Astrocyte (in vitro differentiated cells and primary cell): ENCODE data around the gene GADD45GIP1. TPM values are rescaled to one million over a fixed set of nuclear protein-coding genes. Genes with fewer than 3 reads are reported as not detected.
"Not testable (repeated sequence)": the region's sequence is repeated elsewhere in the genome, so short reads cannot be mapped to it uniquely, and the experiment has no call there.

Source experiments
- DNase-seq: peaks from one replicate; pipeline ENCODE4 v3.0.0-alpha.2; 2010; ENCODE audit warnings: low read depth
- FAIRE-seq: peaks from 2 replicates; lab custom pipeline; 2011; peaks lifted over from hg19 to GRCh38; lab: Jason Lieb, UNC
- H2AFZ ChIP-seq: 2 replicates; pipeline ENCODE4 v1.6.0; 2012; ENCODE audit warnings: low read depth, low read length, inconsistent platforms
- H3K27ac ChIP-seq: 2 replicates; pipeline ENCODE4 v1.5.1; 2011; ENCODE audit warnings: low read depth, low read length, inconsistent platforms
- H3K27me3 ChIP-seq: 2 replicates; pipeline ENCODE4 v1.6.0; 2011; ENCODE audit warnings: low read length, inconsistent platforms; ENCODE audit not compliant: insufficient read depth
- H3K36me3 ChIP-seq: 2 replicates; pipeline ENCODE4 v1.5.1; 2011; ENCODE audit warnings: low read length, inconsistent platforms; ENCODE audit not compliant: insufficient read depth
- H3K4me1 ChIP-seq: 2 replicates; pipeline ENCODE4 v1.5.1; 2011; ENCODE audit warnings: low read length, inconsistent platforms; ENCODE audit not compliant: insufficient read depth
- H3K4me2 ChIP-seq: 2 replicates; pipeline ENCODE4 v1.6.0; 2012; ENCODE audit warnings: low read length, inconsistent platforms
- H3K4me3 ChIP-seq: 2 replicates; pipeline ENCODE4 v1.5.1; 2011; ENCODE audit warnings: low read depth, mild to moderate bottlenecking, low read length, inconsistent platforms; ENCODE audit not compliant: insufficient read depth
- H3K79me2 ChIP-seq: 2 replicates; pipeline ENCODE4 v1.6.0; 2012; ENCODE audit warnings: mild to moderate bottlenecking, low read length, inconsistent platforms; ENCODE audit not compliant: insufficient read depth
- H3K9ac ChIP-seq: 2 replicates; pipeline ENCODE4 v1.6.0; 2012; ENCODE audit warnings: mild to moderate bottlenecking, low read length, inconsistent platforms
- H3K9me3 ChIP-seq: 2 replicates; pipeline ENCODE4 v1.5.1; 2012; ENCODE audit warnings: low read depth, mild to moderate bottlenecking, low read length, inconsistent platforms; ENCODE audit not compliant: insufficient read depth
- H4K20me1 ChIP-seq: 2 replicates; pipeline ENCODE4 v1.6.0; 2012; ENCODE audit warnings: low read length, inconsistent platforms; ENCODE audit not compliant: insufficient read depth
- H3K27ac Mint-ChIP-seq: one replicate; pipeline ENCODE4 v1.8.0; 2021; ENCODE audit warnings: mild to moderate bottlenecking, mixed read lengths; ENCODE audit not compliant: unreplicated experiment
- H3K27me3 Mint-ChIP-seq: one replicate; pipeline ENCODE4 v1.8.0; 2021; ENCODE audit warnings: low read depth, mixed read lengths; ENCODE audit not compliant: unreplicated experiment
- H3K36me3 Mint-ChIP-seq: one replicate; pipeline ENCODE4 v1.8.0; 2021; ENCODE audit warnings: low read depth, mixed read lengths; ENCODE audit not compliant: unreplicated experiment
- H3K4me1 Mint-ChIP-seq: one replicate; pipeline ENCODE4 v1.8.0; 2021; ENCODE audit warnings: low read depth, mixed read lengths; ENCODE audit not compliant: unreplicated experiment
- H3K4me3 Mint-ChIP-seq: one replicate; pipeline ENCODE4 v1.8.0; 2021; ENCODE audit warnings: mild to moderate bottlenecking, moderate library complexity, mixed read lengths; ENCODE audit not compliant: unreplicated experiment
- H3K9me3 Mint-ChIP-seq: one replicate; pipeline ENCODE4 v1.8.0; 2021; ENCODE audit warnings: mild to moderate bottlenecking, mixed read lengths; ENCODE audit not compliant: unreplicated experiment
- EZH2 ChIP-seq: IDR thresholded peaks from 2 replicates; pipeline ENCODE4 v1.6.1; 2012; ENCODE audit warnings: mild to moderate bottlenecking, low read length, inconsistent platforms; ENCODE audit not compliant: insufficient read depth
- total RNA-seq: library from RNA; stranded (reverse); gene quantifications from 2 replicates; pipeline ENCODE4 v1.2.1, GENCODE V29; 2021
- TF ChIP-seq, protein P1 (sequence below): IDR thresholded peaks from 2 replicates; pipeline ENCODE4 v1.5.1; 2011; ENCODE audit warnings: low read depth, mild to moderate bottlenecking, inconsistent platforms, low read length, moderate library complexity; ENCODE audit not compliant: insufficient read depth

GADD45GIP1 gene
- total RNA-seq, 1 donor from 2014 or later, result 35.5 TPM

DNA sequence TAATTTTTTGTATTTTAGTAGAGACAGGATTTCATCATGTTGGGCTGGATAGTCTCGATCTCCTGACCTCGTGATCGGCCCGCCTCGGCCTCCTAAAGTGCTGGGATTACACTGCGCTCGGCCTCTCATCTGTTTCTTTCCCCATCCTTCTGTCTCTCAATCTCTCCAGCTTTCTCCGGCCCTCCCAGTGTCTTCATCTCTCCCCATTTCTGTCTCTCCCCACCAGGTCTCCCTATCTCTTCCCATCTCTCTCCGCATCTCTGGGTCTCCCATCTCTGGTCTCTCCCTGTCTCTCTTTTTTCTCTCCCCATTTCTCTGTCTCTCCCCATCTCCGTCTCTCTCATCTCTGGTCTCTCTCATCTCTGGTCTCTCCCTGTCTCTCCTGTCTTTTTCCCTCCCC lies 26.1 kb upstream of the GADD45GIP1 start:
- H3K27me3 ChIP-seq, result no peaks in the 10 kb centered on the region
- Mint-ChIP-seq H3K27ac (no peak overlapping the region), H3K27me3 (peaks cover 35% of the 10 kb centered on the region), H3K4me1 (peaks cover 2% of the 10 kb centered on the region), H3K9me3 (no peaks in the 10 kb centered on the region), H3K36me3 (peaks cover 2% of the 10 kb centered on the region), H3K4me3 (no peak overlapping the region)
- H4K20me1 ChIP-seq, result no peaks in the 10 kb centered on the region
- peaks cover 18% of the 10 kb centered on the region for H3K4me1 ChIP-seq
- DNase-seq (no peak), FAIRE-seq (no peak)
- H3K9me3 ChIP-seq, result no peaks in the 10 kb centered on the region
- peak overlapping the region; percentile 97 for H3K4me2 ChIP-seq
- peak overlapping the region; percentile 60 for H2AFZ ChIP-seq
- H3K9ac ChIP-seq, result peak overlapping the region; percentile 84
- peak overlapping the region; percentile 38 for H3K27ac ChIP-seq
- H3K36me3 ChIP-seq, result no peaks in the 10 kb centered on the region
- H3K79me2 ChIP-seq, result no peaks in the 10 kb centered on the region
- H3K4me3 ChIP-seq, result peak overlapping the region; percentile 48
- no peak for TF ChIP-seq EZH2
- TF ChIP-seq, protein P1, sequence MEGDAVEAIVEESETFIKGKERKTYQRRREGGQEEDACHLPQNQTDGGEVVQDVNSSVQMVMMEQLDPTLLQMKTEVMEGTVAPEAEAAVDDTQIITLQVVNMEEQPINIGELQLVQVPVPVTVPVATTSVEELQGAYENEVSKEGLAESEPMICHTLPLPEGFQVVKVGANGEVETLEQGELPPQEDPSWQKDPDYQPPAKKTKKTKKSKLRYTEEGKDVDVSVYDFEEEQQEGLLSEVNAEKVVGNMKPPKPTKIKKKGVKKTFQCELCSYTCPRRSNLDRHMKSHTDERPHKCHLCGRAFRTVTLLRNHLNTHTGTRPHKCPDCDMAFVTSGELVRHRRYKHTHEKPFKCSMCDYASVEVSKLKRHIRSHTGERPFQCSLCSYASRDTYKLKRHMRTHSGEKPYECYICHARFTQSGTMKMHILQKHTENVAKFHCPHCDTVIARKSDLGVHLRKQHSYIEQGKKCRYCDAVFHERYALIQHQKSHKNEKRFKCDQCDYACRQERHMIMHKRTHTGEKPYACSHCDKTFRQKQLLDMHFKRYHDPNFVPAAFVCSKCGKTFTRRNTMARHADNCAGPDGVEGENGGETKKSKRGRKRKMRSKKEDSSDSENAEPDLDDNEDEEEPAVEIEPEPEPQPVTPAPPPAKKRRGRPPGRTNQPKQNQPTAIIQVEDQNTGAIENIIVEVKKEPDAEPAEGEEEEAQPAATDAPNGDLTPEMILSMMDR, result no peak

DNA sequence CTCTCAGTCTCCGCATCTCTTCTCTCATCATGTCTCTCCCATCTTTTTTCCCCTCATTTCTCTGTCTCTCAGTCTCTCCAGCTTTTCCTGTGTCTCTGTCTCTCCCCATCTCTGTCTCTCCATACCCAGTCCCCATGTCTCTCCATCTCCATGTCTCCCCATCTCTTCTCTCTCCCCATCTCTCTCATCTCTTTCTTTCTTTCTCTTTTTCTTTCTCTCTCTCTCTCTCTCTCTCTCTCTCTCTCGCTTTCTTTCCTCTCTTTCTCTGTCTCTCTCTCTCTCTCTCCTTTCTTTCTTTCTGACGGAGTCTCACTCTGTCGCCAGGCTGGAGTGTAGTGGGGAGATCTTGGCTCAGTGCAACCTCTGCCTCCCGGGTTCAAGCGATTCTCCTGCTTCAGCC lies 25.6 kb upstream of the GADD45GIP1 start:
- no peak overlapping the region for H3K4me2 ChIP-seq
- H3K4me1 ChIP-seq, result peaks cover 18% of the 10 kb centered on the region
- H4K20me1 ChIP-seq, result no peaks in the 10 kb centered on the region
- no peak overlapping the region for H3K4me3 Mint-ChIP-seq
- FAIRE-seq, result no peak
- H3K9me3 ChIP-seq, result no peaks in the 10 kb centered on the region
- H3K36me3 Mint-ChIP-seq, result peaks cover 2% of the 10 kb centered on the region
- no peaks in the 10 kb centered on the region for H3K79me2 ChIP-seq
- H3K4me1 Mint-ChIP-seq, result peaks cover 2% of the 10 kb centered on the region
- no peak overlapping the region for H3K27ac ChIP-seq
- H3K27ac Mint-ChIP-seq, result no peak overlapping the region
- H3K4me3 ChIP-seq, result no peak overlapping the region
- H2AFZ ChIP-seq, result no peak overlapping the region
- H3K36me3 ChIP-seq, result no peaks in the 10 kb centered on the region
- H3K27me3 ChIP-seq, result no peaks in the 10 kb centered on the region
- no peak overlapping the region for H3K9ac ChIP-seq
- no peak for DNase-seq
- peaks cover 36% of the 10 kb centered on the region for H3K27me3 Mint-ChIP-seq
- no peaks in the 10 kb centered on the region for H3K9me3 Mint-ChIP-seq
- no peak for TF ChIP-seq EZH2
- TF ChIP-seq, protein P1, result no peak

GRCh38 chr19:12979974-12980373 lies 23.0 kb upstream of the GADD45GIP1 start:
- H3K4me1 ChIP-seq, result peaks cover 8% of the 10 kb centered on the region
- no peak overlapping the region for H3K27ac ChIP-seq
- H3K4me3 Mint-ChIP-seq, result no peak overlapping the region
- H3K9ac ChIP-seq, result no peak overlapping the region
- no peak for DNase-seq
- no peak overlapping the region for H2AFZ ChIP-seq
- no peaks in the 10 kb centered on the region for H3K9me3 ChIP-seq
- no peaks in the 10 kb centered on the region for H3K36me3 Mint-ChIP-seq
- H3K9me3 Mint-ChIP-seq, result no peaks in the 10 kb centered on the region
- H3K79me2 ChIP-seq, result no peaks in the 10 kb centered on the region
- H3K4me3 ChIP-seq, result no peak overlapping the region
- no peaks in the 10 kb centered on the region for H3K36me3 ChIP-seq
- TF ChIP-seq, protein P1, result no peak
- no peak for TF ChIP-seq EZH2
- no peaks in the 10 kb centered on the region for H3K27me3 ChIP-seq
- H3K27me3 Mint-ChIP-seq, result peaks cover 19% of the 10 kb centered on the region
- FAIRE-seq, result no peak
- H4K20me1 ChIP-seq, result no peaks in the 10 kb centered on the region
- peaks cover 2% of the 10 kb centered on the region for H3K4me1 Mint-ChIP-seq
- no peak overlapping the region for H3K27ac Mint-ChIP-seq
- H3K4me2 ChIP-seq, result no peak overlapping the region

DNA sequence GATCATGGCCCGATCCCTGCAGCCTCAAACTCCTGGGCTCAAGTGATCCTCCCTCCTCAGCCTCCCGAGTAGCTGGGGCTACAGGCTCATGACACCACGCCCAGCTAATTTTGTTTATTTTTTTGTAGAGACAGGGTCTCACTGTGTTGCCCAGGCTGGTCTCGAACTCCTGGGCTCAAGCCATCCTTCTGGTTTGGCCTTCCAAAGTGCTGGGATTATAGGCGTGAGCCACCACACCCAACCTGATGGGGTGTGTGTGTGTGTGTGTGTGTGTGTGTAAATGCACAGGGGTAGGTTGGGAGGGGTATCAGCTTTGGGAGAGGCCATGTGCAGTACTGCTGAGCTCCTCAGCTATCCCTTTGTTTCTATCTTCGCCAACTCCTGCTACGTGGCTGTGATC lies 19.1 kb upstream of the GADD45GIP1 start:
- not testable (repeated sequence) for H3K79me2 ChIP-seq

More for the DNA sequence above, 19.1 kb upstream of the GADD45GIP1 start:
- H3K4me2 ChIP-seq, H3K9me3 ChIP-seq, H3K36me3 ChIP-seq, H3K4me3 ChIP-seq, H2AFZ ChIP-seq, H3K4me1 Mint-ChIP-seq, DNase-seq, H3K36me3 Mint-ChIP-seq, H3K4me3 Mint-ChIP-seq, H3K9ac ChIP-seq, H3K27me3 ChIP-seq, H3K9me3 Mint-ChIP-seq, H3K4me1 ChIP-seq, FAIRE-seq, H3K27ac ChIP-seq, H4K20me1 ChIP-seq: not testable (repeated sequence)
- Mint-ChIP-seq H3K27ac (peak overlapping the region; percentile 41), H3K27me3 (peaks cover 19% of the 10 kb centered on the region)
